Naive thymus-derived CD8-positive, alpha-beta T cell (primary cell): ENCODE data around the gene LYPLA2. TPM values are rescaled to one million over a fixed set of nuclear protein-coding genes. Genes with fewer than 3 reads are reported as not detected.
"Not testable (repeated sequence)": the region's sequence is repeated elsewhere in the genome, so short reads cannot be mapped to it uniquely, and the experiment has no call there.

Experiments
- ATAC-seq, 2 donors: fragments of 150-1000 bp; cut with Tn5 transposase in 1 of 2; sonication (Bioruptor Pico), chemical (Tn5 transposase) in 1 of 2; 1 replicate in 1 of 2; 2 replicates in 1 of 2; pipeline ENCODE4 v1.10.0; 2021; ENCODE audit warnings: mild to moderate bottlenecking in 2 of 2, moderate library complexity in 2 of 2
- POLR2A ChIA-PET: fragments of 350-600 bp; sonication (Branson Sonifier 250); formaldehyde crosslinking; loops from one replicate; lab custom pipeline; 2021; ENCODE audit warnings: antibody characterized with exemption; lab: Charles Lee
- DNase-seq, 10 donors: peaks; one replicate each; pipeline versions ENCODE4 v3.0.0 to v3.0.0-alpha.2; 2020 to 2022
- H3K27ac Mint-ChIP-seq, 10 donors: one replicate each; pipeline ENCODE4 v1.8.0; 2020 to 2022; ENCODE audit warnings: mild to moderate bottlenecking in 10 of 10, mixed read lengths in 10 of 10, moderate library complexity in 4 of 10, inconsistent platforms in 1 of 10
- H3K27me3 Mint-ChIP-seq, 5 donors: one replicate each; pipeline ENCODE4 v1.8.0; 2021 to 2022; ENCODE audit warnings: mixed read lengths in 5 of 5
- H3K36me3 Mint-ChIP-seq, 3 donors: one replicate each; pipeline ENCODE4 v1.8.0; 2020 to 2022; ENCODE audit warnings: mixed read lengths in 3 of 3, mild to moderate bottlenecking in 2 of 3, inconsistent platforms in 1 of 3
- H3K4me1 Mint-ChIP-seq, 4 donors: one replicate each; pipeline ENCODE4 v1.8.0; 2021 to 2022; ENCODE audit warnings: mixed read lengths in 4 of 4
- H3K4me3 Mint-ChIP-seq, 10 donors: one replicate each; pipeline ENCODE4 v1.8.0; 2020 to 2022; ENCODE audit warnings: mild to moderate bottlenecking in 10 of 10, mixed read lengths in 10 of 10, moderate library complexity in 6 of 10, inconsistent platforms in 1 of 10
- H3K9me3 Mint-ChIP-seq, 9 donors: one replicate each; pipeline ENCODE4 v1.8.0; 2020 to 2022; ENCODE audit warnings: mixed read lengths in 9 of 9, mild to moderate bottlenecking in 3 of 9, inconsistent platforms in 1 of 9, moderate library complexity in 1 of 9
- polyA plus RNA-seq, 3 donors: library from polyadenylated mRNA; unstranded; fragments of 300-500 nt; fragmentation: Illumina TruSeq; gene quantifications; one replicate each; pipeline ENCODE4 v1.2.3, GENCODE V29; 2021
- total RNA-seq, 8 experiments: library from RNA in 2 of 8; stranded (reverse) in 2 of 8; gene quantifications; one replicate each; pipeline ENCODE4 v1.2.3 and lab custom pipeline; 2021 to 2026

LYPLA2 gene
- total and polyA plus RNA-seq, 5 experiments from 2014 or later: 52.9 to 104 (median 90.3) TPM

GRCh38 chr1:23796466-23797271 is 5.7 kb downstream of the LYPLA2 start:
- Mint-ChIP-seq H3K27me3 (peaks cover 0 to 1% (median 0%) of the 10 kb centered on the region in 5 donors), H3K36me3 (peaks cover 0 to 16% (median 0%) of the 10 kb centered on the region in 3 donors), H3K4me1 (peaks cover 8 to 34% (median 25%) of the 10 kb centered on the region in 4 donors), H3K9me3 (no peaks in the 10 kb centered on the region), H3K27ac (peak overlapping the region in 4 of 10 donors; percentile 2 to 90 (median 50)), H3K4me3 (no peak overlapping the region)
- no peak for ATAC-seq
- no peak for DNase-seq
- POLR2A ChIA-PET: interaction anchor here (8.3 kb wide), 1 partner anchor 17 kb away, joined by 42 read pairs; the partner anchor contains the start of gene PITHD1

GRCh38 chr1:23797478-23798448 is 6.8 kb downstream of the LYPLA2 start:
- peak overlapping the region in 3 of 10 donors; percentile 24 to 34 (median 32) for H3K27ac Mint-ChIP-seq
- DNase-seq (no peak), ATAC-seq (no peak)
- no peak overlapping the region for H3K4me3 Mint-ChIP-seq
- H3K9me3 Mint-ChIP-seq: no peaks in the 10 kb centered on the region
- POLR2A ChIA-PET: interaction anchor here (0.7 to 8.3 kb wide), 3 partner anchors 7 to 179 kb away, joined by 3 to 64 read pairs (median 42); partner anchors contain the start of genes LYPLA2 and PITHD1
- peaks cover 0 to 1% (median 0%) of the 10 kb centered on the region in 5 donors for H3K27me3 Mint-ChIP-seq
- H3K4me1 Mint-ChIP-seq: peaks cover 3 to 27% (median 20%) of the 10 kb centered on the region in 4 donors
- H3K36me3 Mint-ChIP-seq: peaks cover 0 to 16% (median 0%) of the 10 kb centered on the region in 3 donors

- no peak for ATAC-seq
- H3K4me1 Mint-ChIP-seq: peaks cover 3 to 22% (median 16%) of the 10 kb centered on the region in 4 donors
- H3K27ac Mint-ChIP-seq: peak overlapping the region in 4 of 10 donors; percentile 20 to 65 (median 52)
Observed at GRCh38 chr1:23798662-23799142, 7.8 kb downstream of the LYPLA2 start.

GRCh38 chr1:23799255-23799569 is 8.3 kb downstream of the LYPLA2 start:
- Mint-ChIP-seq H3K27ac (peak overlapping the region in 4 of 10 donors; percentile 58 to 92 (median 75)), H3K4me1 (peaks cover 3 to 22% (median 15%) of the 10 kb centered on the region in 4 donors), H3K36me3 (peaks cover 0 to 23% (median 0%) of the 10 kb centered on the region in 3 donors)

More at GRCh38 chr1:23798662-23799142, 7.8 kb downstream of the LYPLA2 start:
- peaks cover 0 to 19% (median 0%) of the 10 kb centered on the region in 3 donors for H3K36me3 Mint-ChIP-seq
- POLR2A ChIA-PET: interaction anchor here (0.7 to 8.3 kb wide), 4 partner anchors 8 to 178 kb away, joined by 3 to 64 read pairs (median 36); partner anchors contain the start of genes HMGCL, LYPLA2 and PITHD1
- H3K27me3 Mint-ChIP-seq: peaks cover 0 to 1% (median 0%) of the 10 kb centered on the region in 5 donors
- H3K9me3 Mint-ChIP-seq: no peaks in the 10 kb centered on the region
- no peak for DNase-seq
- peak overlapping the region in 8 of 10 donors; percentile 26 to 97 (median 88) for H3K4me3 Mint-ChIP-seq

GRCh38 chr1:23799570-23800399 is 8.8 kb downstream of the LYPLA2 start:
- peaks cover 0 to 1% (median 0%) of the 10 kb centered on the region in 5 donors for H3K27me3 Mint-ChIP-seq
- H3K27ac Mint-ChIP-seq: peak overlapping the region; percentile 65 to 94 (median 84)
- H3K36me3 Mint-ChIP-seq: peaks cover 0 to 23% (median 0%) of the 10 kb centered on the region in 3 donors
- peak overlapping the region; percentile 75 to 97 (median 90) for H3K4me3 Mint-ChIP-seq
- POLR2A ChIA-PET: interaction anchor here (0.8 to 8.3 kb wide), 7 partner anchors 9 to 1349 kb away, joined by 3 to 64 read pairs (median 10); partner anchors contain the start of genes HMGCL, LYPLA2, PITHD1 and SRSF10
- DNase-seq: peak in 1 of 10 donors; percentile 28
- no peaks in the 10 kb centered on the region for H3K9me3 Mint-ChIP-seq
- no peak for ATAC-seq
- H3K4me1 Mint-ChIP-seq: peaks cover 3 to 22% (median 16%) of the 10 kb centered on the region in 4 donors

More at GRCh38 chr1:23799255-23799569, 8.3 kb downstream of the LYPLA2 start:
- POLR2A ChIA-PET: interaction anchor here (3.9 to 8.3 kb wide), 3 partner anchors 9 to 25 kb away, joined by 29 to 64 read pairs (median 42); partner anchors contain the start of genes HMGCL, LYPLA2 and PITHD1
- DNase-seq (no peak), ATAC-seq (no peak)
- Mint-ChIP-seq H3K27me3 (peaks cover 0 to 1% (median 0%) of the 10 kb centered on the region in 5 donors), H3K9me3 (no peaks in the 10 kb centered on the region), H3K4me3 (peak overlapping the region; percentile 26 to 97 (median 90))

GRCh38 chr1:23800400-23801337 is 9.7 kb downstream of the LYPLA2 start, which contains the start of gene GALE:
TSS of gene GALE (minus strand) at chr1:23800754. CDS start at chr1:23799007, 1,747 bp downstream.
- H3K9me3 Mint-ChIP-seq: no peaks in the 10 kb centered on the region

GRCh38 chr1:23801338-23801748 is 10.4 kb downstream of the LYPLA2 start:
- peak overlapping the region; percentile 75 to 95 (median 92) for H3K27ac Mint-ChIP-seq

More at GRCh38 chr1:23800400-23801337, 9.7 kb downstream of the LYPLA2 start, which contains the start of gene GALE:
- Mint-ChIP-seq H3K36me3 (peaks cover 0 to 18% (median 0%) of the 10 kb centered on the region in 3 donors), H3K27me3 (peaks cover 0 to 1% (median 0%) of the 10 kb centered on the region in 5 donors), H3K27ac (peak within 1 kb of the TSS; percentile 81 to 95 (median 92)), H3K4me3 (peak within 1 kb of the TSS; percentile 75 to 97 (median 90)), H3K4me1 (peaks cover 6 to 22% (median 16%) of the 10 kb centered on the region in 4 donors)
- peak; percentile 91 to 98 (median 95) for DNase-seq
- POLR2A ChIA-PET: interaction anchor here (0.5 to 8.3 kb wide), 13 partner anchors 10 to 1350 kb away, joined by 3 to 64 read pairs (median 4); partner anchors contain the start of genes ELOA, HMGCL, LYPLA2 and PITHD1
- peak; percentile 88 to 89 for ATAC-seq

GRCh38 chr1:23801876-23802275 is 10.9 kb downstream of the LYPLA2 start:
- peak overlapping the region in 9 of 10 donors; percentile 20 to 97 (median 81) for H3K4me3 Mint-ChIP-seq
- H3K27ac Mint-ChIP-seq: peak overlapping the region; percentile 54 to 95 (median 88)
- DNase-seq (no peak), ATAC-seq (no peak)
- H3K36me3 Mint-ChIP-seq: peaks cover 0 to 17% (median 0%) of the 10 kb centered on the region in 3 donors
- H3K4me1 Mint-ChIP-seq: peaks cover 6 to 22% (median 16%) of the 10 kb centered on the region in 4 donors
- peaks cover 0 to 1% (median 0%) of the 10 kb centered on the region in 5 donors for H3K27me3 Mint-ChIP-seq
- H3K9me3 Mint-ChIP-seq: no peaks in the 10 kb centered on the region
- POLR2A ChIA-PET: interaction anchor here (1.4 to 8.3 kb wide), 7 partner anchors 8 to 179 kb away, joined by 3 to 64 read pairs (median 10); partner anchors contain the start of genes ELOA, HMGCL, LYPLA2 and PITHD1

More at GRCh38 chr1:23801338-23801748, 10.4 kb downstream of the LYPLA2 start:
- ATAC-seq (no peak), DNase-seq (no peak)
- H3K9me3 Mint-ChIP-seq: no peaks in the 10 kb centered on the region
- H3K36me3 Mint-ChIP-seq: peaks cover 0 to 19% (median 0%) of the 10 kb centered on the region in 3 donors
- peaks cover 6 to 22% (median 16%) of the 10 kb centered on the region in 4 donors for H3K4me1 Mint-ChIP-seq
- POLR2A ChIA-PET: interaction anchor here (0.5 to 8.3 kb wide), 10 partner anchors 9 to 239 kb away, joined by 3 to 64 read pairs (median 6); partner anchors contain the start of genes ELOA, HMGCL, LYPLA2 and PITHD1
- H3K4me3 Mint-ChIP-seq: peak overlapping the region; percentile 75 to 97 (median 90)
- peaks cover 0 to 1% (median 0%) of the 10 kb centered on the region in 5 donors for H3K27me3 Mint-ChIP-seq

- POLR2A ChIA-PET: interaction anchor here (0.6 to 8.3 kb wide), 5 partner anchors 13 to 153 kb away, joined by 4 to 64 read pairs (median 29); partner anchors contain the start of genes HMGCL, LYPLA2 and PITHD1
- peak overlapping the region in 8 of 10 donors; percentile 18 to 82 (median 72) for H3K27ac Mint-ChIP-seq
- peaks cover 0 to 16% (median 0%) of the 10 kb centered on the region in 3 donors for H3K36me3 Mint-ChIP-seq
- DNase-seq, ATAC-seq, H3K27me3 Mint-ChIP-seq, H3K9me3 Mint-ChIP-seq: not testable (repeated sequence)
- peaks cover 7 to 29% (median 16%) of the 10 kb centered on the region in 4 donors for H3K4me1 Mint-ChIP-seq
- H3K4me3 Mint-ChIP-seq: peak overlapping the region in 4 of 10 donors; percentile 15 to 75 (median 66)
Observed at GRCh38 chr1:23802809-23803342, 11.9 kb downstream of the LYPLA2 start.
